Uterus (tissue), 4 donors: ENCODE data around the gene KIF17. TPM values are rescaled to one million over a fixed set of nuclear protein-coding genes. Genes with fewer than 3 reads are reported as not detected.

ENCODE experiments used
- DNase-seq, 2 donors: peaks; one replicate each; pipeline ENCODE4 v3.0.0-alpha.2; 2019 to 2020
- H3K27ac ChIP-seq, 2 donors: fragments of 200-600 bp; sonication (generic); 1 replicate in 1 of 2; 2 replicates in 1 of 2; pipeline ENCODE4 v1.5.1; 2016 to 2018
- H3K27me3 ChIP-seq, 2 donors: fragments of 200-600 bp; sonication (generic); one replicate each; pipeline ENCODE4 v1.5.1; 2018 to 2019; ENCODE audit warnings: control low read depth in 1 of 2
- H3K36me3 ChIP-seq, 2 donors: fragments of 200-600 bp; sonication (generic); one replicate each; pipeline ENCODE4 v1.5.1; 2019; ENCODE audit warnings: control low read depth in 1 of 2
- H3K4me1 ChIP-seq, 2 donors: fragments of 200-600 bp; sonication (generic); one replicate each; pipeline ENCODE4 v1.5.1; 2018 to 2019; ENCODE audit warnings: control low read depth in 1 of 2
- H3K4me3 ChIP-seq, 2 donors: fragments of 200-600 bp; sonication (generic); 1 replicate in 1 of 2; 2 replicates in 1 of 2; pipeline ENCODE4 v1.5.1; 2018 to 2019; ENCODE audit warnings: mild to moderate bottlenecking in 1 of 2
- H3K9me3 ChIP-seq, 2 donors: fragments of 200-600 bp; sonication (generic); one replicate each; pipeline ENCODE4 v1.5.1; 2019; ENCODE audit warnings: control low read depth in 1 of 2
- CTCF ChIP-seq, 4 experiments: fragments of 200-600 bp in 2 of 4; fragments of 450-650 bp in 2 of 4; sonication (generic) in 2 of 4; IDR thresholded peaks; one replicate each; pipeline ENCODE4 v1.5.1; 2016 to 2019; ENCODE audit warnings: antibody characterized with exemption in 4 of 4, mild to moderate bottlenecking in 2 of 4, moderate library complexity in 1 of 4
- POLR2A ChIP-seq, 2 donors: fragments of 450-650 bp; IDR thresholded peaks; one replicate each; pipeline ENCODE4 v1.6.1; 2016; ENCODE audit warnings: antibody characterized with exemption in 2 of 2, mild to moderate bottlenecking in 1 of 2, moderate library complexity in 1 of 2
- intact Hi-C: fragments of 100-400 bp; cut with DNase I; formaldehyde crosslinking; loops from one replicate; pipeline ENCODE4 v1.15.1; 2023; ENCODE audit warnings: low total_unique reads
- total RNA-seq, 4 donors: library from RNA; depleted of rRNA in 3 of 4; stranded (reverse); fragments of >200 nt in 3 of 4; gene quantifications; one replicate each; pipeline versions ENCODE4 v1.1.0 to v1.2.4, GENCODE V29; 2014 to 2023
- donor health status: DM: yes; HTN: yes; CAD: no.

The KIF17 gene
- total RNA-seq, 4 donors from 2014 or later, result 0.77 to 6.3 (median 4.9) TPM; not detected in 1

GRCh38 chr1:20704390-20705202, 13.2 kb downstream of the KIF17 start:
- no peaks in the 10 kb centered on the region for H3K9me3 ChIP-seq
- no peak for DNase-seq
- no peak overlapping the region for H3K27ac ChIP-seq
- no peak overlapping the region for H3K4me3 ChIP-seq
- no peaks in the 10 kb centered on the region for H3K4me1 ChIP-seq
- no peaks in the 10 kb centered on the region for H3K36me3 ChIP-seq
- intact Hi-C loops, result no loop called here
- H3K27me3 ChIP-seq, result no peaks in the 10 kb centered on the region
- TF ChIP-seq CTCF (IDR thresholded peaks at IDR 0.05), result no peak

GRCh38 chr1:20703124-20703756, 14.6 kb downstream of the KIF17 start:
- H3K27me3 ChIP-seq, result no peaks in the 10 kb centered on the region
- no peaks in the 10 kb centered on the region for H3K9me3 ChIP-seq
- no peak for TF ChIP-seq CTCF (IDR thresholded peaks at IDR 0.05)
- TF ChIP-seq POLR2A (IDR thresholded peaks at IDR 0.05), result no peak
- no peak for DNase-seq
- H3K4me3 ChIP-seq, result no peak overlapping the region
- H3K27ac ChIP-seq, result no peak overlapping the region
- no peaks in the 10 kb centered on the region for H3K36me3 ChIP-seq
- peaks cover 0 to 3% of the 10 kb centered on the region in 2 donors for H3K4me1 ChIP-seq
- intact Hi-C loops, result no loop called here

GRCh38 chr1:20702416-20702815, 15.4 kb downstream of the KIF17 start:
- Histone ChIP-seq H3K4me1 (peaks cover under 1 to 3% of the 10 kb centered on the region in 2 donors), H3K27ac (no peak overlapping the region), H3K9me3 (no peaks in the 10 kb centered on the region), H3K4me3 (no peak overlapping the region), H3K27me3 (no peaks in the 10 kb centered on the region), H3K36me3 (no peaks in the 10 kb centered on the region)
- TF ChIP-seq CTCF (IDR thresholded peaks at IDR 0.05) (no peak), POLR2A (IDR thresholded peaks at IDR 0.05) (no peak)
- intact Hi-C loops, result no loop called here
- no peak for DNase-seq

- Histone ChIP-seq H3K4me3 (no peak overlapping the region), H3K27ac (no peak overlapping the region), H3K9me3 (no peaks in the 10 kb centered on the region), H3K27me3 (no peaks in the 10 kb centered on the region), H3K36me3 (no peaks in the 10 kb centered on the region), H3K4me1 (peaks cover 3 to 5% of the 10 kb centered on the region in 2 donors)
- no peak for DNase-seq
- TF ChIP-seq CTCF (IDR thresholded peaks at IDR 0.05) (no peak), POLR2A (IDR thresholded peaks at IDR 0.05) (no peak)
- intact Hi-C loops, result no loop called here
These were observed 16.0 kb downstream of the KIF17 start for GRCh38 chr1:20701847-20702246.

GRCh38 chr1:20701446-20701845, 16.4 kb downstream of the KIF17 start:
- Histone ChIP-seq H3K9me3 (no peaks in the 10 kb centered on the region), H3K27me3 (no peaks in the 10 kb centered on the region), H3K27ac (no peak overlapping the region), H3K4me1 (peaks cover 3 to 5% of the 10 kb centered on the region in 2 donors), H3K4me3 (no peak overlapping the region), H3K36me3 (no peaks in the 10 kb centered on the region)
- intact Hi-C loops, result no loop called here
- DNase-seq, result no peak
- no peak for TF ChIP-seq CTCF (IDR thresholded peaks at IDR 0.05)
- TF ChIP-seq POLR2A (IDR thresholded peaks at IDR 0.05), result no peak
